Dendritic cell treated with granulocyte-macrophage colony-stimulating factor and Interleukin-4, amounts not matched to agents 40 ng/mL and 50 ng/mL, for 4 days (primary cell): ENCODE measurements around the gene RASSF3.
"Not testable (repeated sequence)": the region's sequence is repeated elsewhere in the genome, so short reads cannot be mapped to it uniquely, and the experiment has no call there.

Experiments
- H3K27ac Mint-ChIP-seq: one replicate; pipeline ENCODE4 v1.8.0; 2022; ENCODE audit warnings: mild to moderate bottlenecking, mixed read lengths
- H3K27me3 Mint-ChIP-seq: one replicate; pipeline ENCODE4 v1.8.0; 2022; ENCODE audit warnings: mild to moderate bottlenecking, mixed read lengths
- H3K36me3 Mint-ChIP-seq: one replicate; pipeline ENCODE4 v1.8.0; 2022; ENCODE audit warnings: low read depth, mixed read lengths
- H3K4me1 Mint-ChIP-seq: one replicate; pipeline ENCODE4 v1.8.0; 2022; ENCODE audit warnings: low read depth, mixed read lengths
- H3K4me3 Mint-ChIP-seq: one replicate; pipeline ENCODE4 v1.8.0; 2022; ENCODE audit warnings: mild to moderate bottlenecking, moderate library complexity, mixed read lengths
- H3K9me3 Mint-ChIP-seq: one replicate; pipeline ENCODE4 v1.8.0; 2022; ENCODE audit warnings: mixed read lengths
- intact Hi-C: fragments of 100-400 bp; cut with micrococcal nuclease; formaldehyde crosslinking; loops from one replicate; pipeline ENCODE4 v1.15.0; 2022

Gene RASSF3

DNA sequence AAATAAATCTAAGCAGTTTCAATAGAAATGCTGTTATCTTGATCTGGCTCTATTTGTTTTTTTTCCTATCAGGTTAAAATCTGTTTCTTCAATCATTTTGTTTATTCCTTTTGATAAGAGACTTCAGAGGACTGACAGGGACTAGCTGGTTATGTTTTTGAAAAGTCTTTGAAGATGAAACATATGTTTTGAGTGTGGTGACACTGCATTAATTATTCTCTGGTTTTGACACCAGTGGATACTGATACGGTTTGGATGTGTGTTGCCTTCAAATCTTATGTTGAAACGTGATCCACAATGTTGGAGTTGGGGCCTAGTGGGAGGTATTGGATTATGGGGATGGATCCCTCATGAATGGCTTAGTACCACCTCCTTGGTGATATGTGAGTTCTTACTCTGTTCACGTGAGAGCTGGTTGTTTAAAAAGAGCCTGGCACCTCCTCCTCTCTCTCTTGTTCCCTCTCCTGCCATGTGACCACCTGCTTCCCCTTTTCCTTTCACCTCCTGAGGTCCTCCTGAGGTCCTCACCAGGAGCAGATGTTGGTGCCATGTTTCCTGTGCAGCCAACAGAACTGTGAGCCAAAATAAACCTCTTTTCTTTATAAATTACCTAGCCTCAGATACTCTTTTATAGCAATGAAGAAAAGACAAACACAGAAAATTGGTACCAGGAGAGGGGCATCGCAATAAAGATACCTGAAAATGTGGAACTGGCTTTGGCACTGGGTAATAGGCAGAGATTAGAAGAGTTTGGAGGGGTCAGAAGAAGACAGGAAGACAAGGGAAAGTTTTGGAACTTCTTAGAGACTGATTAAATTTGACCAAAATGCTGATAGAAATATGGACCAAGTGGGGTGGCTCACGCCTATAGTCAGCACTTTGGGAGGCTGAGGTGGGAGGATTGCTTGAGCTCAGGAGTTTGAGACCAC, 23.0 kb downstream of the RASSF3 start:
- H3K27me3 Mint-ChIP-seq: no peaks in the 10 kb centered on the region
- intact Hi-C loops: loop anchor here (5.0 kb wide), 1 partner anchor 39 kb away; no protein-coding TSS in a partner anchor
- H3K4me1 Mint-ChIP-seq: peaks cover 62% of the 10 kb centered on the region
- H3K27ac Mint-ChIP-seq: peak overlapping the region; percentile 65
- H3K36me3 Mint-ChIP-seq: peaks cover 62% of the 10 kb centered on the region
- no peak overlapping the region for H3K4me3 Mint-ChIP-seq
- peaks cover 18% of the 10 kb centered on the region for H3K9me3 Mint-ChIP-seq

DNA sequence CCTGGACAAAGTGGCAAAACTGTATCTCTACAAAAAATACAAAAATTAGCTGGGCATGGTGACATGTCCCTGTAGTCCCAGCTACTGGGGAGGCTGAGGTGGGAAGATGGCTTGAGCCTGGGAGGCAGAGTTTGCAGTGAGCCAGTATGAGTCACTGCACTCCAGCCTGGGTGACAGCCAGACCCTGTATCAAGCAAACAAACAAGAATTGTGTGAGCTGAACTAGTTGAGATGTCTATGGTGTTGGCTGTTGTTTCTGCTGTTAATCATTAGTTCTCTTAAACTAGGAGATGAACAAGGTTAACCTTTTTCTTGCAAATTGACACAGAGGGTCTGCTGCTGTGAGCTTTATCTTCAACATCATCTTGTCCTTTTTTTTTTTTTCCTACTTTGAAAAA, 23.6 kb downstream of the RASSF3 start:
- H3K4me1 Mint-ChIP-seq: peaks cover 68% of the 10 kb centered on the region
- peaks cover 18% of the 10 kb centered on the region for H3K9me3 Mint-ChIP-seq
- peak overlapping the region; percentile 65 for H3K27ac Mint-ChIP-seq
- H3K27me3 Mint-ChIP-seq: no peaks in the 10 kb centered on the region
- H3K4me3 Mint-ChIP-seq: no peak overlapping the region
- H3K36me3 Mint-ChIP-seq: peaks cover 60% of the 10 kb centered on the region
- intact Hi-C loops: loop anchor here (5.0 kb wide), 1 partner anchor 38 kb away; no protein-coding TSS in a partner anchor

DNA sequence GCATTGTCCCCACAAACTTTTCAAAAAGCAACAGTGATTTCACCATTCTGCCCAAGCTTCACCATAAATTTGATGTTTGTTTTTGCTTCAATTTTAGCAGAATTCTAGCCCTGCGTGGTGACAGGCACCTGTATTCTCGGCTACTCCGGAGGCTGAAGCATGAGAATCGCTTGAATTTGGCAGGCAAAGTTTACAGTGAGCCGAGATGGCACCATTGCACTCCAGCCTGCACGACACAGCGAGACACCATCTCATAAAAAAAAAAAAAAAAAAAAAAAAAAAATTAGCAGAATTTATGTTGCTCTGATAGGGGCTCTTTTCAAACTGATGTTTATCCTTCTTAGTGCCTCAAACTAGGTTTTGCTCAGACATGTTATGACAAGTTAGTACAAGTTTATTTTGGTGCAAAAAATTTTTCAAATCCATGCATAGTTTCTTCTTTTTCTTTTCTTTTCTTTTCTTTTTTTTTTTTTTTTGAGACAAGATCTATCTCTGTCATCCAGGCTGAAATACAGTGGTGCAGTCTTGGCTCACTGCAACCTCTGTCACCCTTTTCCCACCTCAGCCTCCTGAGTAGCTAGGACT, 24.3 kb downstream of the RASSF3 start:
- no peaks in the 10 kb centered on the region for H3K27me3 Mint-ChIP-seq
- intact Hi-C loops: loop anchor here (5.0 kb wide), 1 partner anchor 38 kb away; no protein-coding TSS in a partner anchor
- H3K36me3 Mint-ChIP-seq: peaks cover 53% of the 10 kb centered on the region
- no peak overlapping the region for H3K4me3 Mint-ChIP-seq
- H3K9me3 Mint-ChIP-seq: peaks cover 18% of the 10 kb centered on the region
- no peak overlapping the region for H3K27ac Mint-ChIP-seq
- peaks cover 69% of the 10 kb centered on the region for H3K4me1 Mint-ChIP-seq

DNA sequence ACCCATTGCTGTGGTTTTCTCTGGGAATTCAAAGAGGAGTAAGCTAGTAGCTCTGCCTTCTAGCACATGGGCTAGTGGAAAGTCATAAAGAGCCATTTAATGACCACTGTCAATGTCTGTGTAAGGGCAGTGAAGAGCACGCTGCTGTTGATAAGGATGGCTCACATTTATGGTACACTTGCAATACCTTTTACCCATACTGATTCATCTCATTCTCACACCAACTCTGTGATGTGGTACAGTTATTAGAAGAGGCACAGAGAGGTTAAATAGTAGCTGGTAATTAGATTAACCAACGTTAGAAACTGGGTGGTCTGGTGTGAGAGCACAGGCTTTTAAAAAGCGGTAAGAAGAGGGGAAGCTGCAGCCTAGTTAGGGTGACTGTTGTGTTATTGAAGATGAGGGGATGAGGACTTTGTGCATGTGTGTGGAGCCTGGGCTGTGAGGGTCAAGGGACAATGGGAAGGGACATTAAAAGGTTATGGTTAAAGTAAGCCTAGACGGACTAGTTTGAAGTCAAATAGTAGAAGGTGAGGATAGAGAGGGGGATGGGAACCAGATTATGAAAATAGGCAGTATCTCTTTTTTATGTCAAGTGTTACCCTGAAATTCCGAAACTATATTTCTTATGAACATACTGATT, 25.2 kb downstream of the RASSF3 start:
- H3K4me1 Mint-ChIP-seq: peaks cover 73% of the 10 kb centered on the region

DNA sequence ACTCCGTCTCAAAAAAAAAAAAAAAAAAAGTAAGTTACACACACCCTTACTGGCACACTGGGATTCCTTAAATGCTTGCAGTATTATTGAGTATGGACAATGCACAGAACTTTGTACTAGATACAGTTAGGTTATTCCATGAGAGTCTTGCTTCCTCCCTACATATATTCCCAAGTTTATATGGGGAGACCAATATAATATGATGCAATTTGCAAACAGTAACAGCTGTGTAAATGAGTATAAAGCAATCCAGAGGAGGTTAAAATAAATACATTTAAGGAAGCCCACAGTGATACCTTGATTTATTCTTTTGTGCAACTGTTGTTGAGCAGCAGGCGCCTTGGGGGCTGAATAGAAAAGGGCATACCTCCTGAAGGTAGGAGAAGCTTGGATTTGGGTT, 26.6 kb downstream of the RASSF3 start:
- intact Hi-C loops: no loop called here
- peaks cover 32% of the 10 kb centered on the region for H3K36me3 Mint-ChIP-seq
- peak overlapping the region; percentile 87 for H3K27ac Mint-ChIP-seq
- H3K4me1 Mint-ChIP-seq: peaks cover 62% of the 10 kb centered on the region
- no peaks in the 10 kb centered on the region for H3K27me3 Mint-ChIP-seq
- no peak overlapping the region for H3K4me3 Mint-ChIP-seq
- peaks cover 18% of the 10 kb centered on the region for H3K9me3 Mint-ChIP-seq

More for the DNA sequence above, 25.2 kb downstream of the RASSF3 start:
- Mint-ChIP-seq H3K9me3 (peaks cover 18% of the 10 kb centered on the region), H3K4me3 (no peak overlapping the region), H3K36me3 (peaks cover 46% of the 10 kb centered on the region), H3K27ac (peak overlapping the region; percentile 87), H3K27me3 (no peaks in the 10 kb centered on the region)
- intact Hi-C loops: no loop called here

DNA sequence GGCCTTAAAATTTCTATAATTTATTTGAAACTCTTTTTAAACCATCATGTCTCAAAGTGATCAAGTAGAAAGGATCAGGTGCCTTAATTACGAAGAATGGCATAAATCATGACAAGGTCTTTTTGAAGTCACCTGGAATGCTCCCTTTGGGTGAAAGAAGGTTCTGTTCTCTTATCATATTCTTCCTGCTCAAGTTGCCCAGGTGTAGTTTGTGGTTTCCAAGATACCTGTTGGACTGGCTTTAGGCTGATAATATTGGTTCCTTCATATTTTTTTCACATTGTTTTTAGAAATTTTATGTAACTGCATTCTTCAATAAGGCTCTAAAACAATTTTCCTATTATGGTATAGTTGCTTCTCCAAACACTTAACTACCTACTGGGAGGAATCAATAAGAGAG, 29.2 kb downstream of the RASSF3 start:
- no peaks in the 10 kb centered on the region for H3K9me3 Mint-ChIP-seq
- intact Hi-C loops: no loop called here
- H3K4me3 Mint-ChIP-seq: no peak overlapping the region
- no peak overlapping the region for H3K27ac Mint-ChIP-seq
- no peaks in the 10 kb centered on the region for H3K27me3 Mint-ChIP-seq
- H3K4me1 Mint-ChIP-seq: peaks cover 53% of the 10 kb centered on the region
- peaks cover 15% of the 10 kb centered on the region for H3K36me3 Mint-ChIP-seq

DNA sequence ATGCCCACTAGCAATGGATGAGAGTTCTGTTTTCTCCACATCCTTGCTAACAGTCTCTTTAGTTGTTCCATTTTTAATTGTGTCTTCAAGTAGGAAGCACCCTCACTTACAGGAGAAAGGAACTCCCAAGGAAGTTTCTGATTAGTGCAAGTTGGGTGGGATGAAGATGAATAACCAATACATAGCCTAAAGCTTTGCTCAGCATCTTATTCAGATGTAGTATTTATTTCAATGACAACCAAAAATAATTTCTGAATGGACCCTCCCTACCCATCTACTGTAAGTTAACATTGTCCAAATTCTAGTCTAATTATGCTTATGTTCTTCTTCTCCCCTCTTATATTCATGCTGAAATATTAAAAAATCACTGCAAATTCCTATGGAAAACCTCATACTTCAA, 36.0 kb downstream of the RASSF3 start:
- H3K4me3 Mint-ChIP-seq: no peak overlapping the region
- peaks cover 29% of the 10 kb centered on the region for H3K4me1 Mint-ChIP-seq
- H3K27ac Mint-ChIP-seq: no peak overlapping the region
- H3K9me3 Mint-ChIP-seq: no peaks in the 10 kb centered on the region
- H3K36me3 Mint-ChIP-seq: no peaks in the 10 kb centered on the region
- intact Hi-C loops: no loop called here
- no peaks in the 10 kb centered on the region for H3K27me3 Mint-ChIP-seq

DNA sequence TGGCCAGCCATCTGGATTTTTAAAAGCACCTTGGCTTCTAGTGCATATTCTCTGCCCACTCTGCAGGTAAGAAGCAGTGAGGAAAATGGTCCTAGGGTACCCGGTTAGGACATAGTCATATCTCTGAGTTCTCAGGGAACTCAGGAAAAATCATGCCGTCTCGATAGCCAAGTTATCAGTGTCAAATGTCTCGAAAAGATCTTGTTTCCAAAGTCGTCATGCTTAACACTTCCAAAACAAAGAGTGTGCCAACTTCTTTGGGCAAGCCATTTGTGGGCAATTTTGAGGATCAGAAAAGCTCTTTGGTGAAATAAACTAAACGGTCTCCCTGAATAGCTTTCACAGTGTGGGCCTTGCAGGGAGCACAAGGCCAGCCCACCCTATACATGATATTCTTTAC, 39.2 kb downstream of the RASSF3 start:
- H3K9me3 Mint-ChIP-seq: no peaks in the 10 kb centered on the region
- H3K4me3 Mint-ChIP-seq: no peak overlapping the region
- H3K36me3 Mint-ChIP-seq: no peaks in the 10 kb centered on the region
- intact Hi-C loops: no loop called here
- H3K27ac Mint-ChIP-seq: no peak overlapping the region
- no peaks in the 10 kb centered on the region for H3K27me3 Mint-ChIP-seq
- peaks cover 40% of the 10 kb centered on the region for H3K4me1 Mint-ChIP-seq

DNA sequence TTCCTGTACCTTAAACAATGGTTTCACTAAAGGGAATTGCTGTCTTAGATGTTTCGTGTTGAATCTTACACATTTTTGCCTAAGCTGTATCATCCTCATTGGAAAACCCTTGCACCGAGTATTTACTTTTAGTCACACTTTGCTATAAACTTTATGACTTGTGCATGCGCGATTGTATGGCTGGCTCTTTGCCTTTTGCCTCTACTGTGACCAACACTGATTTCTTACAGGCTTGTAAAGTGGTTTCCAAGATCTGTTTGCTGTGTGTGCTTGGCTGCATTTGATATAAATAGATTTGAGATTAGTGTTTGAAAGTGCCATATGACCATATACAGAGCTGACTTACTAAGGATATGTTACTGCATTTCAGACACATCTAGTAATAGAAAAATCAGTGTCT, 40.5 kb downstream of the RASSF3 start:
- Mint-ChIP-seq H3K4me3 (no peak overlapping the region), H3K4me1 (peaks cover 35% of the 10 kb centered on the region), H3K27ac (no peak overlapping the region), H3K27me3 (no peaks in the 10 kb centered on the region), H3K9me3 (no peaks in the 10 kb centered on the region), H3K36me3 (no peaks in the 10 kb centered on the region)
- intact Hi-C loops: no loop called here

DNA sequence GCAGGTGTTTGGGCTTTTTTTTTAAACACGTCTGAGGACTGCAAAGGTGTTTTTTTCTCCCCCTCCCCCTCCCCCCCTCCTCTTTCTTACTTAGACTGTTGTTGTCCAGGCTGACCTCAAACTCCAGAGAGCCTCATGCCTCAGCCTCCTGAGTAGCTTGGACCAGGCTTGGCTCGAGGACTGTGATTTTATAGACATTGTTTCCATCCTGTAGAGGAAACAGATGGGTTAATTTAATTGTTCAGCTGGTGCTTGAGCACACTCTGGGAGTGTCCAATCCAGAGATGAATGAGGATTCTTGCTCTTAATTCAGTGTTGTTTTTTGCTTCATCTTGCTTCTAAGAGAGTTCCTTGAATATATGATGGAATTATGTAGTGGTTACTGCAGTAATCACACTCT, 42.1 kb downstream of the RASSF3 start:
- Mint-ChIP-seq H3K4me3 (no peak overlapping the region), H3K36me3 (peaks cover 12% of the 10 kb centered on the region), H3K27me3 (no peaks in the 10 kb centered on the region), H3K9me3 (no peaks in the 10 kb centered on the region), H3K4me1 (peaks cover 35% of the 10 kb centered on the region), H3K27ac (no peak overlapping the region)
- intact Hi-C loops: no loop called here

DNA sequence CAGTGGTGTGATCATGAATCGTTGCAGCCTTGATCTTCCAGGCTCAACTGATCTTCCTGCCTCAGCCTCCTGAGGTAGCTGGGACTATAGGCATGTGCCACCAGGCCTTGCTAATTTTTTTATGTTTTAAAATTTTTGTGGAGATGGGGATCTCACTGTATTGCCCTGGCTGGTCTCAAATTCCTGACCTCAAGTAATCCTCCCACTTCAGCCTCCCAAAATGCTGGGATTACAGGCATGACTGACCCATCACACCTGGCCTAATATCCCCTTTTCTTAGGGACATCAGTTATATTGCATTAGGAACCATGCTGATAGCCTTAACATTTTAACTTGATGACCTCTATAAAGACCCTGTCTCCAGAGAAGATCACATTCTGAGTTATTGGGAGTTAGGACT, 42.8 kb downstream of the RASSF3 start:
- intact Hi-C loops: no loop called here
- H3K36me3 Mint-ChIP-seq: peaks cover 20% of the 10 kb centered on the region
- no peak overlapping the region for H3K27ac Mint-ChIP-seq
- H3K9me3 Mint-ChIP-seq: no peaks in the 10 kb centered on the region
- no peaks in the 10 kb centered on the region for H3K27me3 Mint-ChIP-seq
- H3K4me1 Mint-ChIP-seq: peaks cover 35% of the 10 kb centered on the region
- no peak overlapping the region for H3K4me3 Mint-ChIP-seq

DNA sequence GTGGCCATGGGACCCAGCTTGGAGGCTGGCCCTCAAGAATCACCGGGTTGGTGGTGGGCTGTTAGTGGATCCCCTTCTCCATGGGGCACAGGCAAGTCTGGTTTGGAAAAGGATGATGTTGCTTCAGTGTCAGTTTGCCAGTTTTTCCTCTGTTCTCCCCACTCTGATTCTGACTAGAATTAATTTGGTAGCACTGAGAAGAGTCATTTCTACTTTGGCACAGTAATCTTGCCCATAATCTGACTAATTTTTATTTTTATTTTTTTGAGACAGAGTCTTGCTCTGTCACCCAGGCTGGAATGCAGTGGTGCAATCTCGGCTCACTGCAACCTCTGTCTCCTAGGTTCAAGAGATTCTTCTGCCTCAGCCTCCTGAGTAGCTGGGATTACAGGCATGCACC, 43.6 kb downstream of the RASSF3 start:
- intact Hi-C loops: not testable (repeated sequence)
- H3K27ac Mint-ChIP-seq: peak overlapping the region; percentile 20

DNA sequence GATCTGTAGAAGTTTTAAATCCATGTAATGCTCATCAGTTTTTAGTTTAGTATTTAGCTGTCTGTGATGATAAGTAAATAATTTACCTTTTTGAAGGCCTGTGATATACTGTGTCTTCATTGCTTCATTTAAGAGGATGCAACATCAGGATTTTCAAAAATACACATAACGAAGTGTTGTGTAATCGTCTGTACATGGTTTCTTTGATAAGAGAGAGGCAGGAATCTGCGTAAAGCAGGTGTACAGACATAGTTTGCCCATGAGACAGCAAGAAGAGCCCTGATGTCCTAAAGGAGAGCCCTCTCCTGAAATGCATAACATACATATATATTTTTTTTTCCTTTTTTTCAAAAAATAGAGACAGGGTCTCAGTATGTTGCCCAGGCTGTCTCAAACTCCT, 44.8 kb downstream of the RASSF3 start:
- Mint-ChIP-seq H3K27ac (no peak overlapping the region), H3K36me3 (peaks cover 24% of the 10 kb centered on the region), H3K4me3 (no peak overlapping the region)

More for the DNA sequence above, 43.6 kb downstream of the RASSF3 start:
- H3K4me3 Mint-ChIP-seq, H3K9me3 Mint-ChIP-seq, H3K27me3 Mint-ChIP-seq: not testable (repeated sequence)
- Mint-ChIP-seq H3K36me3 (peaks cover 24% of the 10 kb centered on the region), H3K4me1 (peaks cover 41% of the 10 kb centered on the region)

DNA sequence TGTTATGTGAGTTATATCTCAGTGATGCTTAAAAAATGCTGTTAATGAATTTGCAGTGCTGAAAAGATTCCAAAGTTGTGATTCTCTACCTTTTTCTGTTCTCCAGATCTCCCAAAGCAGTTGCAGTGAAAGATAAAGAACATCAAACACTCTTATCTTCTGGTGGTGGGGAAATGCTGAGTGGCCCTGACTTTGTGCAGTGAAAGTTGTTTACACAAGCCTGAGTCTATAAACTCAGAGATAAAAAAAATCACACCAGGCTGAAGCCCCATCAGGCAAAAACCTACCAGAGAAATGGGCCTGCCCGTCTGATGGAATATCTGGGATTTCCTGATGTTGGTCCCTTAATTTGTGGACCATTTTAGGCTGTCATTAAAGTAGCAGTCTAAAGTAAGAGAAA, 46.1 kb downstream of the RASSF3 start:
- peaks cover 57% of the 10 kb centered on the region for H3K4me1 Mint-ChIP-seq
- H3K9me3 Mint-ChIP-seq: no peaks in the 10 kb centered on the region
- no peak overlapping the region for H3K27ac Mint-ChIP-seq
- H3K4me3 Mint-ChIP-seq: no peak overlapping the region
- H3K27me3 Mint-ChIP-seq: no peaks in the 10 kb centered on the region
- H3K36me3 Mint-ChIP-seq: peaks cover 24% of the 10 kb centered on the region
- intact Hi-C loops: no loop called here

More for the DNA sequence above, 44.8 kb downstream of the RASSF3 start:
- Mint-ChIP-seq H3K4me1 (peaks cover 54% of the 10 kb centered on the region), H3K9me3 (no peaks in the 10 kb centered on the region), H3K27me3 (no peaks in the 10 kb centered on the region)
- intact Hi-C loops: no loop called here
